HEK293 (cell line): ENCODE measurements around the gene PPP2CA.

Experiments
- CTCF ChIA-PET: fragments of 350-600 bp; formaldehyde crosslinking; extraction: SDS; loops from one replicate; lab custom pipeline; 2021; ENCODE audit warnings: antibody characterized with exemption; lab: Yijun Ruan, JAX
- POLR2A ChIA-PET: fragments of 300-600 bp; formaldehyde crosslinking; extraction: SDS; loops from one replicate; lab custom pipeline; 2020; ENCODE audit warnings: antibody characterized with exemption, inconsistent platforms; lab: Yijun Ruan, JAX
- H3K27ac ChIP-seq: fragments of 200-500 bp; sonication (Bioruptor generic); 2 replicates; pipeline ENCODE4 v1.5.1; 2014; ENCODE audit warnings: low read depth, low read length, control low read depth, inconsistent platforms; ENCODE audit errors: extremely low read depth
- H3K36me3 ChIP-seq, 2 experiments: fragments of 200-500 bp in 1 of 2; sonication (Bioruptor generic) in 1 of 2; 1 replicate in 1 of 2; 2 replicates in 1 of 2; pipeline ENCODE4 v1.5.1; 2014 to 2017; ENCODE audit warnings: inconsistent platforms in 2 of 2, low read length in 2 of 2; ENCODE audit not compliant: control insufficient read depth in 2 of 2, insufficient read depth in 1 of 2
- H3K4me1 ChIP-seq: fragments of 200-500 bp; sonication (Bioruptor generic); 2 replicates; pipeline ENCODE4 v1.5.1; 2014; ENCODE audit warnings: mild to moderate bottlenecking, low read length, inconsistent platforms; ENCODE audit not compliant: control insufficient read depth, insufficient read depth
- H3K4me3 ChIP-seq: 2 replicates; pipeline ENCODE4 v1.5.1; 2011; ENCODE audit warnings: low read depth, mild to moderate bottlenecking, control low read depth, low read length, moderate library complexity
- H3K9me3 ChIP-seq: fragments of 200-500 bp; sonication (Bioruptor generic); 2 replicates; pipeline ENCODE4 v1.5.1; 2014; ENCODE audit warnings: low read depth, low read length, inconsistent platforms; ENCODE audit not compliant: control insufficient read depth, insufficient read depth
- BCL11A ChIP-seq: fragments of 450-650 bp; formaldehyde crosslinking; IDR thresholded peaks from 2 replicates; pipeline ENCODE4 v1.5.1; 2016; ENCODE audit warnings: low read depth, missing biosample characterization, missing genetic modification characterization
- BCL11B ChIP-seq: fragments of 450-650 bp; formaldehyde crosslinking; IDR thresholded peaks from 2 replicates; pipeline ENCODE4 v1.5.1; 2016; ENCODE audit warnings: low read depth, missing biosample characterization, missing genetic modification characterization
- CTCF ChIP-seq: fragments of 450-650 bp; formaldehyde crosslinking; IDR thresholded peaks from 2 replicates; pipeline ENCODE4 v1.5.1; 2016; ENCODE audit warnings: missing biosample characterization, missing genetic modification characterization
- HIC1 ChIP-seq: fragments of 450-650 bp; formaldehyde crosslinking; IDR thresholded peaks from 2 replicates; pipeline ENCODE4 v1.5.1; 2016; ENCODE audit warnings: missing biosample characterization, missing genetic modification characterization
- IKZF3 ChIP-seq: fragments of 450-650 bp; IDR thresholded peaks from 2 replicates; pipeline ENCODE4 v1.5.0; 2018; ENCODE audit warnings: missing biosample characterization, mild to moderate bottlenecking, missing genetic modification characterization, moderate library complexity
- KLF10 ChIP-seq: fragments of 450-650 bp; IDR thresholded peaks from 2 replicates; pipeline ENCODE4 v1.5.1; 2018; ENCODE audit warnings: missing biosample characterization, mild to moderate bottlenecking, missing genetic modification characterization
- OSR2 ChIP-seq: fragments of 450-650 bp; formaldehyde crosslinking; IDR thresholded peaks from 2 replicates; pipeline ENCODE4 v1.5.1; 2016; ENCODE audit warnings: missing biosample characterization, missing genetic modification characterization
- SCRT2 ChIP-seq: fragments of 450-650 bp; formaldehyde crosslinking; IDR thresholded peaks from 2 replicates; pipeline ENCODE4 v1.5.1; 2016; ENCODE audit warnings: missing biosample characterization, missing genetic modification characterization
- ZBTB17 ChIP-seq: fragments of 450-650 bp; formaldehyde crosslinking; IDR thresholded peaks from 2 replicates; pipeline ENCODE4 v1.5.1; 2016; ENCODE audit warnings: missing biosample characterization, missing genetic modification characterization
- ZBTB49 ChIP-seq: fragments of 450-650 bp; formaldehyde crosslinking; IDR thresholded peaks from 2 replicates; pipeline ENCODE4 v1.5.1; 2016; ENCODE audit warnings: missing biosample characterization, missing genetic modification characterization, low read depth
- ZBTB8A ChIP-seq: fragments of 450-650 bp; formaldehyde crosslinking; IDR thresholded peaks from 2 replicates; pipeline ENCODE4 v1.5.1; 2016; ENCODE audit warnings: missing biosample characterization, missing genetic modification characterization
- ZNF140 ChIP-seq: fragments of 450-650 bp; formaldehyde crosslinking; IDR thresholded peaks from 2 replicates; pipeline ENCODE4 v1.5.1; 2016; ENCODE audit warnings: missing biosample characterization, missing genetic modification characterization
- ZNF146 ChIP-seq: fragments of 450-650 bp; formaldehyde crosslinking; IDR thresholded peaks from 2 replicates; pipeline ENCODE4 v1.5.1; 2016; ENCODE audit warnings: missing biosample characterization, missing genetic modification characterization
- ZNF18 ChIP-seq: fragments of 450-650 bp; formaldehyde crosslinking; IDR thresholded peaks from 2 replicates; pipeline ENCODE4 v1.5.1; 2016; ENCODE audit warnings: missing biosample characterization, missing genetic modification characterization
- ZNF214 ChIP-seq: fragments of 450-650 bp; formaldehyde crosslinking; IDR thresholded peaks from 2 replicates; pipeline ENCODE4 v1.5.1; 2017; ENCODE audit warnings: missing biosample characterization, mild to moderate bottlenecking, missing genetic modification characterization, borderline replicate concordance
- ZNF324 ChIP-seq: fragments of 450-650 bp; formaldehyde crosslinking; IDR thresholded peaks from 2 replicates; pipeline ENCODE4 v1.5.1; 2016; ENCODE audit warnings: missing biosample characterization, missing genetic modification characterization
- ZNF600 ChIP-seq: fragments of 450-650 bp; formaldehyde crosslinking; IDR thresholded peaks from 2 replicates; pipeline ENCODE4 v1.5.1; 2016; ENCODE audit warnings: missing biosample characterization, missing genetic modification characterization
- ZNF654 ChIP-seq: fragments of 450-650 bp; formaldehyde crosslinking; IDR thresholded peaks from 2 replicates; pipeline ENCODE4 v1.5.1; 2016; ENCODE audit warnings: low read depth, missing biosample characterization, missing genetic modification characterization
- ZNF768 ChIP-seq: fragments of 450-650 bp; formaldehyde crosslinking; IDR thresholded peaks from 2 replicates; pipeline ENCODE4 v1.5.1; 2018; ENCODE audit warnings: missing biosample characterization, mild to moderate bottlenecking, missing genetic modification characterization
- ZXDB ChIP-seq: fragments of 450-650 bp; formaldehyde crosslinking; IDR thresholded peaks from 2 replicates; pipeline ENCODE4 v1.5.1; 2016; ENCODE audit warnings: missing biosample characterization, missing genetic modification characterization

The PPP2CA gene

GRCh38 chr5:134148316-134148715 lies 77.6 kb downstream of the PPP2CA start (continued):
- no peak for TF ChIP-seq HIC1
- no peak for TF ChIP-seq BCL11A
- no peak for TF ChIP-seq ZBTB8A (tag by site-specific recombination)
- no peak for TF ChIP-seq BCL11B (tag by site-specific recombination)
- peak; percentile 94 for TF ChIP-seq SCRT2
- TF ChIP-seq ZNF324 = no peak
- TF ChIP-seq ZBTB49 (tag by site-specific recombination) = no peak
- 0 out of 2 replicates have a peak, but pooled peaks have one; percentile 17 for TF ChIP-seq OSR2
- no peak for TF ChIP-seq ZNF146 (tag by site-specific recombination)
- TF ChIP-seq ZBTB17 = 0 out of 2 replicates have a peak, but pooled peaks have one; percentile 18

- Histone ChIP-seq H3K4me3 (no peak overlapping the region), H3K4me1 (peaks cover 9% of the 10 kb centered on the region; the same call in 1 of the 2 replicates), H3K27ac (no peak overlapping the region), H3K36me3 (peaks cover 4 to 94% of the 10 kb centered on the region in 2 experiments)
- POLR2A ChIA-PET = interaction anchor here (1.2 kb wide), 1 partner anchor 107 kb away, joined by 4 read pairs; no protein-coding TSS in a partner anchor
- TF ChIP-seq KLF10 (tag by site-specific recombination) (0 out of 2 replicates have a peak, but pooled peaks have one; percentile 18), ZNF18 (tag by site-specific recombination) (no peak)
- TF ChIP-seq, all 188 proteins: peak for 1
- no peaks in the 10 kb centered on the region for H3K9me3 ChIP-seq
- CTCF ChIA-PET = interaction anchor here (0.8 to 12.3 kb wide), 10 partner anchors 9 to 106 kb away, joined by 3 to 196 read pairs (median 4); no protein-coding TSS in a partner anchor
Observed at GRCh38 chr5:134146651-134147518, 79.0 kb downstream of the PPP2CA start.

- no peak overlapping the region for H3K27ac ChIP-seq
- ChIA-PET POLR2A (interaction anchor here (1.2 kb wide), 1 partner anchor 107 kb away, joined by 4 read pairs; no protein-coding TSS in a partner anchor), CTCF (interaction anchor here (0.6 to 12.3 kb wide), 18 partner anchors 8 to 1082 kb away, joined by 3 to 196 read pairs (median 4); no protein-coding TSS in a partner anchor)
- TF ChIP-seq ZNF214 (tag by site-specific recombination) = no peak
- peak; percentile 53 for TF ChIP-seq ZNF654 (tag by site-specific recombination)
- TF ChIP-seq CTCF (tag by site-specific recombination) = peak; percentile 83
- peak; percentile 60; the same call in 1 of the 2 replicates for TF ChIP-seq IKZF3 (tag by site-specific recombination)
- 0 out of 2 replicates have a peak, but pooled peaks have one; percentile 36 for TF ChIP-seq ZNF600 (tag by site-specific recombination)
- 0 out of 2 replicates have a peak, but pooled peaks have one; percentile 29 for TF ChIP-seq ZXDB
- no peak for TF ChIP-seq ZNF140 (tag by site-specific recombination)
- no peak for TF ChIP-seq ZNF768 (tag by site-specific recombination)
- no peak overlapping the region for H3K4me3 ChIP-seq
- peaks cover 9% of the 10 kb centered on the region; the same call in 1 of the 2 replicates for H3K4me1 ChIP-seq
- no peaks in the 10 kb centered on the region for H3K9me3 ChIP-seq
- peaks cover 4 to 95% of the 10 kb centered on the region in 2 experiments for H3K36me3 ChIP-seq
Observed at GRCh38 chr5:134145779-134146581, 79.9 kb downstream of the PPP2CA start.
